Lung microvascular endothelial cell (primary cell): ENCODE results near the gene RXRA. TPM values are rescaled to one million over a fixed set of nuclear protein-coding genes. Genes with fewer than 3 reads are reported as not detected.

Experiments used
- DNase-seq, 2 donors: peaks; one replicate each; pipeline versions ENCODE4 v3.0.0 to v3.0.0-alpha.2; 2010; ENCODE audit warnings: low read depth in 2 of 2
- total RNA-seq: library from RNA; depleted of rRNA; stranded (reverse); fragments of >200 nt; gene quantifications from 2 replicates; pipeline ENCODE4 v1.2.1, GENCODE V29; 2014

The RXRA gene
- total RNA-seq, 1 donor from 2014 or later = 14.9 TPM

GRCh38 chr9:134322781-134323241, 3.4 kb upstream of the RXRA start:
- DNase-seq = no peak

DNA sequence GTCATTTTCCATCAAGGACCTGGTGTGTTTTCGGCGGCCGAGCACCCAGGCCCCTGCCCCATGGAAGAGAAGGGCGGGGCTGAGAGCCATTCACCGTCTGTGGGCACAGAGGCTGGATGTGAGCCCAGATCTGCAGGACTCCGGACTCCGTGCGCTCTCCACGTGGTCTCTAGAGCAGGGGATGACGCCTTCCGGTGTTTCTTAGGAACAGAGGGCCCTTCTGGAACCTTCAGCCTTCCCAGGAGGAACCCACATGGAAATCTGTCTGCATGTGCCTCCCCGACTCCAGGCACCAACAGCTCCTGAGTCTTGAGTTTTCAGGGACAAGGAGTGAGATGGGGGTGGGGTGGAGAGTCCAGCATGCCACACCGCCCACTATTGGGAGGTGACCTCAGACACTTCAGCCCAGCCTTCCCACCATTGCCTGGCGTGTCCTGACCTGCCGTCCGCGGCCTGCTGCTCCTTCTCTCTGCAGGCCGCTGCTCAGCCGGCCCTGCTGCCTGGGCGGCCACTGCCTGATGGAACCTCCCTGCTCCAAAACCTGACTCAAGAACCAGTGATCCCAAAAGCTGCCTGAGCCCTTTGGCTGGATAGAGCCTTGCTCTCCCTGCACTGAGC, 2.4 kb upstream of the RXRA start:
- peak in 1 of 2 donors; percentile 56 for DNase-seq

GRCh38 chr9:134324359-134325095, 1.7 kb upstream of the RXRA start:
- no peak for DNase-seq

GRCh38 chr9:134325096-134325812, 1.0 kb upstream of the RXRA start:
- peak; percentile 43 to 57 for DNase-seq

DNA sequence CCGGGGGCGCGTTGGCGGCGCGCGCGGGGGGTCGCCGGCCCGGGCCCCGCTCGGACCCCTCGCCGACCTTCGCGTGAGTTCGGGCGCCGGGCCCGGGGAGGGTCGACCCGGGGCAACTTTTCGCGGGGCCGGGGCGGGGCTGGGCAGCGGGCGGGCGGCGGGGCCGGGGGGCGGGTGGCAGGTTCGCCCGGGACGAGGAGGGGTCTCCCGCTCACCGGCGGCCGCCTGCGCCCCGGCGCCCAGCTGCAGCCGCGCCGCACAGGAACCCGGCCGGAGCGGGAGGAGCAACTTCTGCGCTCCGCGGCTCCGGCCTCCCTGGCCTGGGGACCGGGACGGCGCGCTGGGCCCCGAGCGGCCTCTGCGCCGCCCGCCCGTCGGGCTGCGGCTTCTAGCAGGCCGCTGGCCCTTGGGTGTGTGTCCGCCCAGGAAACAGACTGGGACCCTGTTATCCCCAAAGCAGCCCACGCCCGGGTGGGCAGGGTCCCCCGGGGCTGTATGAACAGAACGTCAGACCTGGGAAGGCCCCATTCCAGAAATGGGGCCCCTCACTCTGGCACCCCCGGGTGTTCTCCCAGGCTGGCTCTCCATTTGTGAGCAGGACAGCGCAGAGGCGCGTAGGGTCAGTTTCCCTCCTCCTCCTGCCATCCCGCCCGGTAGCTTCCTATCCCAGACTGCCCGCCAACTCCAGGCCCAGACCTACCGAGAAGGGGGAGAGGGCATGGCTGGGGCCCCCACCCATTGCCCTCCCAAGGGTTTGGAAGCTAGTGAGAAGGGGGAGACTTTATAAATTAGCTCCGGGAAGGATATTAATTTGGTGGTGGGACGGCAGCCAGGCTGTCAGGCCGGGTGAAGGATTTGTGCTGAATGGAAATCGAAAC, 708 bp downstream of the RXRA start:
- peak; percentile 52 for DNase-seq

GRCh38 chr9:134327671-134328231, 1.5 kb downstream of the RXRA start:
- peak in 1 of 2 donors; percentile 20 for DNase-seq

DNA sequence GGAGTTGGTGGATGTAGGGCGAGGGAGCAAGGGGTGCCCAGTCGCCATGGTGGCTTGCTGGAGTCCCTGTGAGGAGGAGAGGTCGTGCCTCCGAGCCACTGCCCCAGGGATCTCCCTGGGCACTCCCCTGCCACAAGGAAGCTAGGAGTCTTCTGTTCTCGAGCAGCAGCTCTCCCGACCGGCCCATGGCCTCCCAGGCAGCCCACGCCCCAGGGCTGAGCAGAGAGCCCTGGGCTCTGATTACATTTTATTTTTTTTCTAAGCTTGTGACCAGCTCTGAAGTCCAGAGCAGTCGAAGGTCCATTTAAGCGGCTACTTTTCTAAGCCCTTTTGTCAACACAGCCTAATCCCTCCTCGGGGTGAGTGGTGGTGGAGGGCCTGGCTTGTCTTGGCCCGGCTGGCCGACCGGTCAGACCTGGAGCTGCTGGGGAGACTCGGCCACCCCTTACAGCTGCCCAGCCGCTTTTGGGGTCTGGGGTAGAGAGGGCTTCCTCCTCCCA, 2.1 kb downstream of the RXRA start:
- no peak for DNase-seq

DNA sequence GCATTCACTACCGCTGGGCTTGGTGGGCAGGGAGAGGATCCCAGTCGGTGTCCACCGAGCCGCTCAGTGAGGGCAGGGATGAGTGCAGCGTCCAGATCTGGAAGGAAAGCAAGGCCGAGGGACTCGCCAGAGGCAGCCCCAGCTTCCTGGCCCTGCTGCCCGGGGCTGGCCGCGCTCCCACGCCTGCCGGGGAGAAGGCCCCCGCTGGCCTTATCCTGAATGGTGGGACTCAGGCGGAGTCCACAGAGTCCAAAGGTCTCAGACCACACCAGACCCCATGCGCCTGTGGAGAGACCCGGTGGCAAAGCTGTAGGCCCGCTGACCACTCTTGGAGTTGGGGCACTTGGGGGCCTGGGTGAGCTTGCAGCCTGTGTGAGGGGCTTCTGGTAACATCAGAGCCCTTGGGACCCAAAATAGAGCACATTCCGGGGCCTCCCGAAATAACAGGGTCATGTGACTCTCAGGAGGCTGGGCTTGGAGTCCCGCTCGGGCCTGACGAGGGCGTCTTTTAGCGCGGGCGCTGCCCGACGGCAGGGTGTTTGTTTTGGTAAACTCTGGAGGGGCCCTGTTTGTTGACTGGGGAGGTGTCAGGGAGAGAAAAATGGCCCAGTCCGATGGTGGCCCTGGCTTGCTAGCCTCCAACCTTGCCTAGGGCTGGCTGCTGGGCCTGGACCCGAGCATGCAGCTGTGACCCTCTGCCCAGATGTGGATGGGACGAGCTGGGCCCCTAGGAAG, 2.8 kb downstream of the RXRA start:
- DNase-seq = peak; percentile 34 to 39

DNA sequence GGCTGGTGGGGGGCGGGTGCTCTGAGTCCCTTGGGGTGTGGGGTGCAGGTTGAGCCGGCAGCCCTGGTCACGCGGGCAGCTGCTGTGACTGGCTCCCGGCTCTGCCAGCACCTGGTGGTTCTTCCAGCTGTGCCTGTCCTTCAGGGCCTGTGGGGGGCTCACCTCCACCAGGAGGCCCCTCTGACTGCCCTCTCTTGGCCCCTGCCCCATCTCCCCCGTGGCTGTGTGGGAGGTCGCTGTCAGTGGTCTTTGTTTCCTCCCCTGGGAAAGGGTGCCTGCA, 3.3 kb downstream of the RXRA start:
- DNase-seq = no peak

DNA sequence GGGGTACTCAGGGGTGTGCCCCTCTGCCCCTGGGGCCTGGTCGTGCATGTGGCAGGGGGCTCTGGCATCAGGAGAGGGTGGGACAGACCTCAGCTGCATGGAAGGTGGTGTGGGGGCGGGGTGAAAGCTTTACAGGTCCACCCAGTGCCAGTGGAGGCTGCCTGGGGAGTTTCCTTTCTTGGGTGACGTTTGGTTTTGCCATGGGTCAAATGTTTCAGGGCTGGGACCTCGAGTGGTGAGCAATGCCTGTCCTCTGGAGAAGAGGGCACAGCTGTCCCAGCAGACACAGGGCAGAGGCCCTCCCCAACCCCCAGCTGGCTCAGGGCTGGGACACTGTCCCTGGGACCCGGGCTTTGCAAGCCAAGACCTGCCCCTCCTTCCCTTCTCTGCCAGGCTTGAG, 3.6 kb downstream of the RXRA start:
- DNase-seq = no peak

DNA sequence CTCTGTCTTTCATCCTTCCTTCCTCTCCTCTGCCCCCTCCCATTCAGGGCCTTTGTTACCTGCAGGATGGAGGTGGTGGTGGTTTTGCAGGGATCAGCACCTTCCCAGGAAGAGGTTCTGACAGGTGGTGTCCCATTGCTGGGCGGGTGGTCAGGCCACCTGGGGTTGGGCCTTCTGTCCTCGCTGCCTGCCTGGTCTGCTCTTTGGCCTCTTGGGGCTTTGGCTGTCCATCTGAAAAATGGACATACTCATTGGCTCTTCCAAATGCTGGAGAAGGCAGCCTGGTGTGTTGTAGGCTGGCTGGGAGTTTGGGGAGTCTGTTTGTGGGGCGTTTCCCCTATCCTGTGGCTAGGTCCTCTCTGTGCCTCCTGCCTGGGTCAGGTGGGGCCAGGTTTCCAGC, 4.3 kb downstream of the RXRA start:
- no peak for DNase-seq

DNA sequence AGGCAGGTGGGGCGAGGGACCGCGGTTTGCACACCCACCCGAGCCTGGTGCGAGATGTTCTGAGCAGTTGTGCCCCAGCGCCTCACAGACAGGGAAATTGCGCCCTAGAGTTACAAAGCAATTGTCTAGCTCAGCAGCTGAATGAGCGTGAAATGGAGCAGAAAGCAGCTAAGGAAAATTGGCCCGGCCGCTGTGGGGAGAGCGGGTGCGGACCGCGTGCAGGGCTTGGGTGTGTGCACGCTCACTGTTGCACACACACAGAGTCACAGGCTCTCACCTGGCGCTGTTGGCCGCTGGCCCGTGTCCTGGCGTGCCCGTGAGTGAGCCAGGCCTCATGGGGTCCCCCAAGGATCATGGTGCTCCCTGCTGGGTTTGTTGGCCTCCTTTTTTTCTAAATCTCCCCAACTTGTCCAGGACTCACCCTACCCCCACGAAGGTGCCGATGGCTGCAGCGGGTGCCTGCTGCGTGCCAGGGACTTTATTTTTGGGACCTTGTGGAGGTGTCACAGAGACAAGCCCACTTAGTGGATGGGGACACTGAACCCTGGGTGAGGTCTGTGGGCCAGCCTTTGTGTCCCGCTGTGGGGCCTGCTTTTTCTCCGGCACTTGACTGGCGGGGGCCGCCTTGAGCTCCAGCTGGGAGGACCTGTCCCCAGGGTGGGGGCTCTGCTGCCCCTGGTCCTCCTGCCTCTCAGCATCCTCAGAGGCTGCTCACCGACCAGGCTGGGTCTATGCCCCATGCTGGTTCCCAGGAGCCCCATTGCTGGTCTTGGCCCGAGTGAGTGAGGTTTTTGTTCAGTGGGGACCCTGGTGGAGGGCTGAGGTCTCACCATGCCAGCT, 5.2 kb downstream of the RXRA start:
- no peak for DNase-seq

DNA sequence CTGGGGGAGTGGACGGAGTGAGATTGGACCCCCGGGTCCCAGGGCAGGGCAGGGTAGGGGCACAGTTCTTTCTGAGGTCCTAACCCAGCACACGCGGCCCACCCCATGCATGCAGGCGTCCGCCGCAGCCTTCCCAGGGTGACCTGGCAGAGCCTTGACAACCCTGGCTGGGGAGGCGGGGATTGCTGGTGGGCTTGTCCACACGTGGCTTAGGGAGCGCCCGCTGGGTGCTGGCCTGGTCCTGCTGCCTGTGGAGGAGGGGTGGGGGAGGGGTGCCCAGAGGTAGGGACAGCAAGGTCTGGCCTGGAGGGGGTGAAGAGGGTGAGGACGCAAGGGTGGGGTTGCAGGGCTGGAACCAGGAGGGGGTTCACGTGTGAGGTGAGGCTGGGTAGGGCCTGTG, 6.0 kb downstream of the RXRA start:
- no peak for DNase-seq

GRCh38 chr9:134332841-134333233, 6.6 kb downstream of the RXRA start:
- no peak for DNase-seq

GRCh38 chr9:134333234-134333873, 7.1 kb downstream of the RXRA start:
- peak; percentile 19 to 54 for DNase-seq

- peak in 1 of 2 donors; percentile 18 for DNase-seq
Measured at GRCh38 chr9:134333874-134334581, 7.8 kb downstream of the RXRA start.

DNA sequence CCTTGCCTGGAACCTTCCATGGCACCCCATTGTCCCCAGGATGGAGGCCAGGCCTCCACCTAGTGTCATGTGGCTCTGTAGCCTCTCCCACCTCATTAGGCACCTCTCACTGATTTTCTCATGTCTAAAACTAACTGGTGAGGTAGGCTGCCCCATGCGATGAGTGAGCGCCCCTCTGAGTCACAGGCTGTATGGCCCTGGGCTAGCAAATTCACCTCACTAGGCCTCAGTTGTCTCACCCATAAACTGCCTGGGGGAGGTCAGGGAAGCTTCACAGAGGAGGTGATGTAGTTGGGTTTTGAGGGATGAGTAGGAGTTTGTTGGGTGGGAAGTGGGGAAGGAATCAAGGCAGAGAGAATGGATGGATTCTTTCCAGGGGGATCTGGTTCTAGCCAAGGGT, 8.8 kb downstream of the RXRA start:
- no peak for DNase-seq

DNA sequence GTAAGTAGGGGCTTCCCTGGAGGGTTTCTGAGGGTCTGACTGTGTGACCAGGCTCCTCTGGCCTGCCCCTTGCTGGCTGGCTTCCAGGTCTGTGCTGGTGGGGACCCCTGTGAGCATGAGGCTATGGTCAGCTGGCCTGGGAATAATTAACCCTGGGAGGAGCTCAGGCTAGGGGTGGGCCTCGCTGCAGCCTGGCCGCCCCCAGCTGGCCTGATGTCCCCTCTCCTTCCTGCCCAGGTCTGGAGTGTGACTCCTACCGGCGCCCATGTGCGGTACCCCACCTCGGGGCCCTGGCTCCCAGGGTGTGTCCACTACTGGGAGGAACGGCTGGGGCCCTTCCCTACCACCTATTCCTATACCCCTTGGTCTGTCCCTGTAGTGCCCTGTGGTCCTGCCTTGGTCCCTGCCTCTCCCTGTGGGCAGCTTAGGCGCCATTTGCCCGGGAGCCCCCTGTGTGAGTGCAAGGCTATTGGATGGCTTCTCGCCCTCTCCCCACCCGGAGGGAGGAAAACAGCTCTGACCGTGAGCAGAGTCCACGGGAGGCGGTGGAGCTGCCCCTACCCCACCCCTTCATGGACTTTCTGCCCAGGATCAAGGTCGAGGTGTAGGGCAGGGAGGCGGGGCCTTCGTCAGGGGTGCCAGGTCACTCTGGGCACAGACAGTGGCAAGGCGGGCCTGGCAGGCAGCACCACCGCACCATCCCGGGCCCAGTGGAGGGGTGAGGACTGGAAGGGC, 9.4 kb downstream of the RXRA start:
- no peak for DNase-seq
